NCI-H1105 treated with DMSO at 0.1 percent for 48 hours (cell line): ENCODE measurements around the gene PKNOX2.

ENCODE experiments used
- DNase-seq: peaks from one replicate; lab custom pipeline; 2025; lab: John Stamatoyannopoulos, UW

The PKNOX2 gene

GRCh38 chr11:125236072-125236825 lies 71.7 kb downstream of the PKNOX2 start:
- DNase-seq: no peak

- no peak for DNase-seq
These were observed 75.3 kb downstream of the PKNOX2 start for GRCh38 chr11:125239585-125240560.

- no peak for DNase-seq
These were observed 76.6 kb downstream of the PKNOX2 start for GRCh38 chr11:125241104-125241503.

- no peak for DNase-seq
These were observed 77.7 kb downstream of the PKNOX2 start for GRCh38 chr11:125242141-125242775.

- DNase-seq: no peak
These were observed 79.6 kb downstream of the PKNOX2 start for GRCh38 chr11:125244166-125244565.

GRCh38 chr11:125245299-125245698 lies 80.7 kb downstream of the PKNOX2 start:
- DNase-seq: no peak

GRCh38 chr11:125247431-125247830 lies 82.9 kb downstream of the PKNOX2 start:
- no peak for DNase-seq

- DNase-seq: no peak
These were observed 86.0 kb downstream of the PKNOX2 start for GRCh38 chr11:125250318-125251213.

- no peak for DNase-seq
These were observed 86.6 kb downstream of the PKNOX2 start for GRCh38 chr11:125251214-125251545.

GRCh38 chr11:125251956-125252355 lies 87.4 kb downstream of the PKNOX2 start:
- DNase-seq: no peak

GRCh38 chr11:125253289-125253688 lies 88.7 kb downstream of the PKNOX2 start:
- DNase-seq: no peak

- DNase-seq: no peak
These were observed 89.4 kb downstream of the PKNOX2 start for GRCh38 chr11:125253795-125254525.

- no peak for DNase-seq
These were observed 92.1 kb downstream of the PKNOX2 start for GRCh38 chr11:125256541-125257189.

GRCh38 chr11:125257190-125257579 lies 92.6 kb downstream of the PKNOX2 start:
- no peak for DNase-seq

- no peak for DNase-seq
These were observed 93.2 kb downstream of the PKNOX2 start for GRCh38 chr11:125257751-125258150.

GRCh38 chr11:125258291-125259032 lies 93.9 kb downstream of the PKNOX2 start:
- DNase-seq: no peak

- no peak for DNase-seq
These were observed 97.0 kb downstream of the PKNOX2 start for GRCh38 chr11:125261588-125261987.

- no peak for DNase-seq
These were observed 97.8 kb downstream of the PKNOX2 start for GRCh38 chr11:125262194-125262829.

- no peak for DNase-seq
These were observed 98.3 kb downstream of the PKNOX2 start for GRCh38 chr11:125262830-125263218.
